Measurements from ENCODE around the gene TRIM33. TPM values are rescaled to one million over a fixed set of nuclear protein-coding genes. Genes with fewer than 3 reads are reported as not detected.
A peak's percentile ranks its signal among the peaks of the same experiment; 100 is the strongest.

The TRIM33 gene
- total RNA-seq, 1 donor from 2014 or later, result 31.8 TPM

DNA sequence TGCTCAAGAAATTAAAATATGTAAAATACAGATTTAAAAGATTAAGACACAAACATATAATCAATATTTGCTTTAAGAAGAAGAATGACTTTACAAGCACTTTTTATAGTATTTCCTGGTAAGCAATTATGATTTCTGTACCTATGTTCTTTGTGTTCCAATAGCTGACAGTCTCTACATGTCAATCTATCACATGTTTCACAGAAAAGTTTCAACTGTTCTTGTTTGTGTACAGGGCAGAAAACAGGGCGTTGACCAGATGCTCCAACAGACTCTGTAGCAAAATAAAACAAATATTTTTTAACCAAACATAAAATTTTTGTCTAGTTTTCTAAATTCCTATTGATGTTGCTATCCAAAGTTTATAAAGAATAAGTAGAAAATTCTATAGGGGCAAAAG is 48.0 kb downstream of the TRIM33 start:
- no peak overlapping the region for H3K4me3 ChIP-seq (ENCODE audit: insufficient read depth, low read depth, low read length)
- H3K4me2 ChIP-seq (ENCODE audit: low read length), result no peak overlapping the region
- DNase-seq (ENCODE audit: low read depth), result no peak
- H3K9me3 ChIP-seq (ENCODE audit: insufficient read depth, low read depth, low read length), result no peaks in the 10 kb centered on the region
- peaks cover 40% of the 10 kb centered on the region for H4K20me1 ChIP-seq (ENCODE audit: insufficient read depth, low read length)
- H3K27ac ChIP-seq (ENCODE audit: low read depth, low read length), result no peak overlapping the region
- Mint-ChIP-seq H3K27ac (ENCODE audit: unreplicated experiment) (no peak overlapping the region), H3K4me1 (ENCODE audit: low read depth, unreplicated experiment) (peaks cover 18% of the 10 kb centered on the region), H3K4me3 (ENCODE audit: unreplicated experiment) (no peak overlapping the region), H3K36me3 (ENCODE audit: low read depth, unreplicated experiment) (peaks cover 14% of the 10 kb centered on the region), H3K9me3 (ENCODE audit: unreplicated experiment) (peaks cover 2% of the 10 kb centered on the region), H3K27me3 (ENCODE audit: low read depth, unreplicated experiment) (no peaks in the 10 kb centered on the region)
- H3K27me3 ChIP-seq (ENCODE audit: insufficient read depth, low read length), result no peaks in the 10 kb centered on the region
- H3K79me2 ChIP-seq (ENCODE audit: insufficient read depth, low read length), result peaks cover 59% of the 10 kb centered on the region
- H3K9ac ChIP-seq (ENCODE audit: low read length), result no peak overlapping the region
- peaks cover 1% of the 10 kb centered on the region for H3K4me1 ChIP-seq (ENCODE audit: insufficient read depth, low read length)
- H2AFZ ChIP-seq (ENCODE audit: low read depth, low read length), result no peak overlapping the region
- TF ChIP-seq, protein P1, sequence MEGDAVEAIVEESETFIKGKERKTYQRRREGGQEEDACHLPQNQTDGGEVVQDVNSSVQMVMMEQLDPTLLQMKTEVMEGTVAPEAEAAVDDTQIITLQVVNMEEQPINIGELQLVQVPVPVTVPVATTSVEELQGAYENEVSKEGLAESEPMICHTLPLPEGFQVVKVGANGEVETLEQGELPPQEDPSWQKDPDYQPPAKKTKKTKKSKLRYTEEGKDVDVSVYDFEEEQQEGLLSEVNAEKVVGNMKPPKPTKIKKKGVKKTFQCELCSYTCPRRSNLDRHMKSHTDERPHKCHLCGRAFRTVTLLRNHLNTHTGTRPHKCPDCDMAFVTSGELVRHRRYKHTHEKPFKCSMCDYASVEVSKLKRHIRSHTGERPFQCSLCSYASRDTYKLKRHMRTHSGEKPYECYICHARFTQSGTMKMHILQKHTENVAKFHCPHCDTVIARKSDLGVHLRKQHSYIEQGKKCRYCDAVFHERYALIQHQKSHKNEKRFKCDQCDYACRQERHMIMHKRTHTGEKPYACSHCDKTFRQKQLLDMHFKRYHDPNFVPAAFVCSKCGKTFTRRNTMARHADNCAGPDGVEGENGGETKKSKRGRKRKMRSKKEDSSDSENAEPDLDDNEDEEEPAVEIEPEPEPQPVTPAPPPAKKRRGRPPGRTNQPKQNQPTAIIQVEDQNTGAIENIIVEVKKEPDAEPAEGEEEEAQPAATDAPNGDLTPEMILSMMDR (IDR thresholded peaks at IDR 0.05; ENCODE audit: insufficient read depth, low read depth, low read length), result no peak
- TF ChIP-seq EZH2 (IDR thresholded peaks at IDR 0.05; ENCODE audit: insufficient read depth, low read length), result no peak
- H3K36me3 ChIP-seq (ENCODE audit: insufficient read depth, low read length), result no peaks in the 10 kb centered on the region
- FAIRE-seq, result no peak

DNA sequence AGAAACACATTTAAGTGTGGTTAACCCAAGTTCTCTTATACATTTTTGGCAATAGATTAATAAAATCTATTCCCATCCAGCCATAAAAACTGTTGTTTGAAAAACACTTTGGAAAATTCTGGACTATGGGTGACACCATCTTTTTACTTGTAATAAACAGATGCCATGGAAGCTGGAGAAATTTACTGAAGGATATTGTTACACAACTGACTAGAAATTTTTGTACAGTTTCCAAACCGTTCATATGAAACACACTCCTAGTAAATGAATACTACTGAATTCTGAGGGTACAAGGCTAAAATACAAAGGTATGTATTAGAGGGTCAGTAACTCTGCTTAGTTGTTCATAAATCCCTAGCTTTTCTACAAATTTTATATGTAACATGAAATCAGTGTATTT is 48.7 kb downstream of the TRIM33 start:
- no peak for FAIRE-seq
- no peaks in the 10 kb centered on the region for H3K36me3 ChIP-seq (ENCODE audit: insufficient read depth, low read length)

GRCh38 chr1:114458237-114458777 is 52.7 kb downstream of the TRIM33 start:
- FAIRE-seq, result peak; percentile 13
- peaks cover under 1% of the 10 kb centered on the region for H4K20me1 ChIP-seq (ENCODE audit: insufficient read depth, low read length)
- H3K36me3 Mint-ChIP-seq (ENCODE audit: low read depth, unreplicated experiment), result peaks cover 33% of the 10 kb centered on the region
- peak overlapping the region; percentile 43 for H3K27ac ChIP-seq (ENCODE audit: low read depth, low read length)
- peaks cover 29% of the 10 kb centered on the region for H3K79me2 ChIP-seq (ENCODE audit: insufficient read depth, low read length)
- H3K27ac Mint-ChIP-seq (ENCODE audit: unreplicated experiment), result peak overlapping the region; percentile 73
- peaks cover 2% of the 10 kb centered on the region for H3K9me3 Mint-ChIP-seq (ENCODE audit: unreplicated experiment)
- TF ChIP-seq EZH2 (IDR thresholded peaks at IDR 0.05; ENCODE audit: insufficient read depth, low read length), result no peak
- TF ChIP-seq, protein P1 (IDR thresholded peaks at IDR 0.05; ENCODE audit: insufficient read depth, low read depth, low read length), result no peak
- H3K9me3 ChIP-seq (ENCODE audit: insufficient read depth, low read depth, low read length), result no peaks in the 10 kb centered on the region
- no peaks in the 10 kb centered on the region for H3K27me3 Mint-ChIP-seq (ENCODE audit: low read depth, unreplicated experiment)
- no peak overlapping the region for H3K4me3 Mint-ChIP-seq (ENCODE audit: unreplicated experiment)
- H3K4me3 ChIP-seq (ENCODE audit: insufficient read depth, low read depth, low read length), result no peak overlapping the region
- peaks cover 8% of the 10 kb centered on the region for H3K36me3 ChIP-seq (ENCODE audit: insufficient read depth, low read length)
- DNase-seq (ENCODE audit: low read depth), result peak; percentile 84
- no peaks in the 10 kb centered on the region for H3K27me3 ChIP-seq (ENCODE audit: insufficient read depth, low read length)
- peak overlapping the region; percentile 25 for H3K4me2 ChIP-seq (ENCODE audit: low read length)
- peaks cover 27% of the 10 kb centered on the region for H3K4me1 Mint-ChIP-seq (ENCODE audit: low read depth, unreplicated experiment)
- no peak overlapping the region for H2AFZ ChIP-seq (ENCODE audit: low read depth, low read length)
- H3K9ac ChIP-seq (ENCODE audit: low read length), result no peak overlapping the region
- H3K4me1 ChIP-seq (ENCODE audit: insufficient read depth, low read length), result peaks cover 8% of the 10 kb centered on the region

More for the DNA sequence above, 48.7 kb downstream of the TRIM33 start:
- Histone ChIP-seq H3K27ac (ENCODE audit: low read depth, low read length) (no peak overlapping the region), H3K79me2 (ENCODE audit: insufficient read depth, low read length) (peaks cover 57% of the 10 kb centered on the region), H3K9ac (ENCODE audit: low read length) (no peak overlapping the region), H3K4me1 (ENCODE audit: insufficient read depth, low read length) (peaks cover 5% of the 10 kb centered on the region), H2AFZ (ENCODE audit: low read depth, low read length) (no peak overlapping the region), H3K27me3 (ENCODE audit: insufficient read depth, low read length) (no peaks in the 10 kb centered on the region), H4K20me1 (ENCODE audit: insufficient read depth, low read length) (peaks cover 34% of the 10 kb centered on the region), H3K9me3 (ENCODE audit: insufficient read depth, low read depth, low read length) (no peaks in the 10 kb centered on the region), H3K4me3 (ENCODE audit: insufficient read depth, low read depth, low read length) (no peak overlapping the region), H3K4me2 (ENCODE audit: low read length) (no peak overlapping the region)
- H3K27ac Mint-ChIP-seq (ENCODE audit: unreplicated experiment), result no peak overlapping the region
- H3K4me3 Mint-ChIP-seq (ENCODE audit: unreplicated experiment), result no peak overlapping the region
- TF ChIP-seq EZH2 (IDR thresholded peaks at IDR 0.05; ENCODE audit: insufficient read depth, low read length), result no peak
- TF ChIP-seq, protein P1 (IDR thresholded peaks at IDR 0.05; ENCODE audit: insufficient read depth, low read depth, low read length), result no peak
- peaks cover 14% of the 10 kb centered on the region for H3K36me3 Mint-ChIP-seq (ENCODE audit: low read depth, unreplicated experiment)
- peaks cover 21% of the 10 kb centered on the region for H3K4me1 Mint-ChIP-seq (ENCODE audit: low read depth, unreplicated experiment)
- H3K27me3 Mint-ChIP-seq (ENCODE audit: low read depth, unreplicated experiment), result no peaks in the 10 kb centered on the region
- H3K9me3 Mint-ChIP-seq (ENCODE audit: unreplicated experiment), result peaks cover 2% of the 10 kb centered on the region
- no peak for DNase-seq (ENCODE audit: low read depth)
